ENCODE measurements around the gene RNF144A.
A peak's percentile ranks its signal among the peaks of the same experiment; 100 is the strongest.

Gene RNF144A

DNA sequence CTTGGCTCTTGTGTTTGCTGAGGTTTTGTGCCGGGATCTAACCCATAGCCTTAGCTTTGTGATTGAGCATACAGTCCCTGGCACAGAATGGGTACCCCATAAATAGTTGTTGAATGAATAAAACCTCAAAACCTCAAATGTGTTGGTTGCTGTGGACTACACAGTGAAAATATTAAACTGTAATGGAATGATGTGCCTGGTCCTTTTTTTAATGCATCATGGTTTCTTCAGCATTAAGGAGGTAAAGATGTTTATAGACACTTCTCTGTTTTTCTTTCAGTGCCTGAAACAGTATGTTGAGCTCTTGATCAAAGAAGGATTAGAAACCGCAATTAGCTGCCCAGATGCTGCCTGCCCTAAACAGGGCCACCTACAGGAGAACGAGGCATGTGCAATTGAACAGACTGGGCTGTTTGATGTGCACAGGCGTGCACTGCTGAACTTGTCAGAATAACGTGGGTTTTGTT lies 97.0 kb downstream of the RNF144A start:
- Histone ChIP-seq H3K4me1 (ENCODE audit: low read length) (no peaks in the 10 kb centered on the region), H4K20me1 (ENCODE audit: insufficient read depth, low read length) (no peaks in the 10 kb centered on the region), H2AFZ (ENCODE audit: low read length) (no peak overlapping the region), H3K4me3 (ENCODE audit: low read length) (no peak overlapping the region), H3K9ac (ENCODE audit: low read length) (no peak overlapping the region), H3K9me3 (replicated peaks; ENCODE audit: insufficient read depth, low read length) (no peaks in the 10 kb centered on the region), H3K4me2 (ENCODE audit: low read depth, low read length) (no peak overlapping the region), H3K79me2 (ENCODE audit: low read length) (no peaks in the 10 kb centered on the region), H3K36me3 (replicated peaks; ENCODE audit: insufficient read depth, low read length) (no peaks in the 10 kb centered on the region), H3K27me3 (replicated peaks; ENCODE audit: insufficient read depth, low read length) (no peaks in the 10 kb centered on the region), H3F3A (ENCODE audit: insufficient read depth, low read length) (no peaks in the 10 kb centered on the region), H3K27ac (ENCODE audit: low read length) (no peak overlapping the region), H3K9me2 (replicated peaks; ENCODE audit: insufficient read depth, low read length) (no peaks in the 10 kb centered on the region)
- TF ChIP-seq, protein P1, sequence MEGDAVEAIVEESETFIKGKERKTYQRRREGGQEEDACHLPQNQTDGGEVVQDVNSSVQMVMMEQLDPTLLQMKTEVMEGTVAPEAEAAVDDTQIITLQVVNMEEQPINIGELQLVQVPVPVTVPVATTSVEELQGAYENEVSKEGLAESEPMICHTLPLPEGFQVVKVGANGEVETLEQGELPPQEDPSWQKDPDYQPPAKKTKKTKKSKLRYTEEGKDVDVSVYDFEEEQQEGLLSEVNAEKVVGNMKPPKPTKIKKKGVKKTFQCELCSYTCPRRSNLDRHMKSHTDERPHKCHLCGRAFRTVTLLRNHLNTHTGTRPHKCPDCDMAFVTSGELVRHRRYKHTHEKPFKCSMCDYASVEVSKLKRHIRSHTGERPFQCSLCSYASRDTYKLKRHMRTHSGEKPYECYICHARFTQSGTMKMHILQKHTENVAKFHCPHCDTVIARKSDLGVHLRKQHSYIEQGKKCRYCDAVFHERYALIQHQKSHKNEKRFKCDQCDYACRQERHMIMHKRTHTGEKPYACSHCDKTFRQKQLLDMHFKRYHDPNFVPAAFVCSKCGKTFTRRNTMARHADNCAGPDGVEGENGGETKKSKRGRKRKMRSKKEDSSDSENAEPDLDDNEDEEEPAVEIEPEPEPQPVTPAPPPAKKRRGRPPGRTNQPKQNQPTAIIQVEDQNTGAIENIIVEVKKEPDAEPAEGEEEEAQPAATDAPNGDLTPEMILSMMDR (IDR thresholded peaks at IDR 0.05; ENCODE audit: low read length) = peak; percentile 32
- TF ChIP-seq EZH2phosphoT487 (IDR thresholded peaks at IDR 0.05; ENCODE audit: low read length) = no peak
- no peak for DNase-seq

DNA sequence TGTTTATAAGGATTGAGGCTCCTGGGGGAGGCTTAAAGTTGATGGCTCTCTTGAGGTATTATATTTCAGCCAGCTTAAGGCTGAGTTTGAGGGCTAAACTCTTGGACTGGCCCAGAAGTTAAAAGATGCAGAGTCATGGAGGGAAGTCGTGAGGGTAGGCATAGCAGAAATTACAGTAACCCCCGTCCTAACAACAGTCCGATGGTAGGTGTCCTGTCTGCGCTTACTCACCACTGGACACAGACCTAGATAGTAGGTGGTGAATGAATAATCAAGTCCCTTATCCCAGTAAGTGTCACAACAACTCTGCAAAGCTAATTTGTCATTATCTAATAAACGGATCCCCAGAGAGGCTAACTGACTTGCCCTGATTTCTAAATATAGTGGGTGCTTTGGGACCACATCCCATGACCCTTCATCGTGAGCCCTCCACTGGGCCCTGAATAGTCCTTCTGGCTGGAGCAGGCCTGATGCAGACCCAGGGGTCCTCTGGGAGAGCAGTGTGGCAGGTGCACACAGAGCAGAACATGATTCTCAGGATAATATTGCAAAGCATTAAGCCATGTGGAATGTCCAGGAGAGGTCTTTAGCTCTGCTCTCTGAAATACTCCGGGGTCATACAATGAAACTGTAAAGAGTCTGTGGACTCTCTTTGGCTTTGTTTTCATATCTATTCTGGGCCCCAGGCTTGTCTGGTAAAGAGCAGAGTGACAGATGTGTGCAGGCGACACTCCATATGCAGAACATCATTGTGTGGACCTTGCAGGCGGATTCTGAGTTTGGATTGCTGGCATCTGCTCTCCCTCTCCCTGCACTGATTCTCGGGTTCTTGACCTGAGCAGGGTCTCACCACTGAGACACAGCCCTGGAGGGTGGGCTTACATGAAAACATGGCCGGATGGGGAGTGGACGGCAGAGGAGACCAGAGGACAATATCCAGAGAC lies 98.1 kb downstream of the RNF144A start:
- H3K9ac ChIP-seq (ENCODE audit: low read length) = no peak overlapping the region
- no peaks in the 10 kb centered on the region for H3K9me2 ChIP-seq (replicated peaks; ENCODE audit: insufficient read depth, low read length)
- no peak for DNase-seq
- H3K4me1 ChIP-seq (ENCODE audit: low read length) = no peaks in the 10 kb centered on the region
- TF ChIP-seq, protein P1 (IDR thresholded peaks at IDR 0.05; ENCODE audit: low read length) = no peak
- no peak for TF ChIP-seq EZH2 (optimal IDR thresholded peaks at IDR 0.05; ENCODE audit: low read depth, low read length)
- TF ChIP-seq EZH2phosphoT487 (IDR thresholded peaks at IDR 0.05; ENCODE audit: low read length) = no peak
- H3K4me3 ChIP-seq (ENCODE audit: low read length) = no peak overlapping the region
- no peaks in the 10 kb centered on the region for H3K36me3 ChIP-seq (replicated peaks; ENCODE audit: insufficient read depth, low read length)
- H3K4me2 ChIP-seq (ENCODE audit: low read depth, low read length) = no peak overlapping the region
- no peak overlapping the region for H2AFZ ChIP-seq (ENCODE audit: low read length)
- no peak overlapping the region for H3K27ac ChIP-seq (ENCODE audit: low read length)
- no peaks in the 10 kb centered on the region for H3K27me3 ChIP-seq (replicated peaks; ENCODE audit: insufficient read depth, low read length)
- no peaks in the 10 kb centered on the region for H4K20me1 ChIP-seq (ENCODE audit: insufficient read depth, low read length)
- H3F3A ChIP-seq (ENCODE audit: insufficient read depth, low read length) = no peaks in the 10 kb centered on the region
- no peaks in the 10 kb centered on the region for H3K79me2 ChIP-seq (ENCODE audit: low read length)
- no peaks in the 10 kb centered on the region for H3K9me3 ChIP-seq (replicated peaks; ENCODE audit: insufficient read depth, low read length)

DNA sequence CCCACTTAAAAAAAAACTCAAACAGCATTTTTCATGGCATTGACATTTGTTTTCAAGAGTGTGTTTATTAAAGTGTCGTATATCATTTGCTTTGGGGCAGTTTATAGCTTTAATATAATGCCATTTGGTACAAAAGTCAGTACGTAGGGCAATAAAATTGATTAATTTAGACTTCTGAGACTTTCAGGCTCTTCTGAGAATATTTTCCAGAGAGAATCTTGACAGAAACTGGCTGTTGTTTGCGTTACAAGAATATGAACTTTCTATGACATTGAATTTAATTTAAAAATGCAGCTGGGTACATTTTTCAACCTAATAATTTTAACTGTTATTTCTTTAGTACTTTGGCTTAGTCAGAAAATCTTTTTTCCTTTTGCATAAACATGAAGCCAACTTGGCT lies 98.9 kb downstream of the RNF144A start:
- DNase-seq = no peak
- Histone ChIP-seq H3K4me2 (ENCODE audit: low read depth, low read length) (no peak overlapping the region), H4K20me1 (ENCODE audit: insufficient read depth, low read length) (no peaks in the 10 kb centered on the region), H3K36me3 (replicated peaks; ENCODE audit: insufficient read depth, low read length) (no peaks in the 10 kb centered on the region), H3K9ac (ENCODE audit: low read length) (no peak overlapping the region), H3K27me3 (replicated peaks; ENCODE audit: insufficient read depth, low read length) (no peaks in the 10 kb centered on the region), H3K9me2 (replicated peaks; ENCODE audit: insufficient read depth, low read length) (no peaks in the 10 kb centered on the region), H3K27ac (ENCODE audit: low read length) (no peak overlapping the region), H3K4me3 (ENCODE audit: low read length) (no peak overlapping the region), H3K79me2 (ENCODE audit: low read length) (no peaks in the 10 kb centered on the region), H2AFZ (ENCODE audit: low read length) (no peak overlapping the region), H3F3A (ENCODE audit: insufficient read depth, low read length) (no peaks in the 10 kb centered on the region), H3K4me1 (ENCODE audit: low read length) (no peaks in the 10 kb centered on the region), H3K9me3 (replicated peaks; ENCODE audit: insufficient read depth, low read length) (no peaks in the 10 kb centered on the region)
- no peak for TF ChIP-seq EZH2phosphoT487 (IDR thresholded peaks at IDR 0.05; ENCODE audit: low read length)
- TF ChIP-seq, protein P1 (IDR thresholded peaks at IDR 0.05; ENCODE audit: low read length) = no peak
- no peak for TF ChIP-seq EZH2 (optimal IDR thresholded peaks at IDR 0.05; ENCODE audit: low read depth, low read length)

Data from MM.1S (cell line).